Measurements from ENCODE around the gene SH3RF3.
A peak's percentile ranks its signal among the peaks of the same experiment; 100 is the strongest.
"Not testable (repeated sequence)": the region's sequence is repeated elsewhere in the genome, so short reads cannot be mapped to it uniquely, and the experiment has no call there.

Gene SH3RF3

GRCh38 chr2:109220860-109221259 is 91.9 kb downstream of the SH3RF3 start:
- DNase-seq = no peak

DNA sequence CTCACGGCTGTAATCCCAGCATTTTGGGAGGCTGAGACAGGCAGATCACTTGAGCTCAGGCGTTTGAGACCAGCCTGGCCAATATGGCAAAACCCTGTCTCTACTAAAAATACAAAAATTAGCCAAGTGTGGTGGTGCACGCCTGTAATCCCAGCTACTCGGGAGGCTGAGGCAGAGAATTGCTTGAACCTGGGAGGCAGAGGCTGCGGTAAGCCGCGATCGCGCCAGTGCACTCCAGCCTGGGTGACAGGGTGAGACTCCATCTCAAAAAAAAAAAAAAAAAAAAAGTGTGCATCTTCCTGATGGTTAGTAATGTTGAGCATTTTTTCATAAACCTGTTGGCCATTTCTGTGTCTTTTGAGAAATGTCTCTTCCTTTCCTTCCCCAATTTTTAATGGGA is 92.3 kb downstream of the SH3RF3 start:
- not testable (repeated sequence) for DNase-seq

- no peak for DNase-seq
These were observed 93.4 kb downstream of the SH3RF3 start for GRCh38 chr2:109222422-109222821.

DNA sequence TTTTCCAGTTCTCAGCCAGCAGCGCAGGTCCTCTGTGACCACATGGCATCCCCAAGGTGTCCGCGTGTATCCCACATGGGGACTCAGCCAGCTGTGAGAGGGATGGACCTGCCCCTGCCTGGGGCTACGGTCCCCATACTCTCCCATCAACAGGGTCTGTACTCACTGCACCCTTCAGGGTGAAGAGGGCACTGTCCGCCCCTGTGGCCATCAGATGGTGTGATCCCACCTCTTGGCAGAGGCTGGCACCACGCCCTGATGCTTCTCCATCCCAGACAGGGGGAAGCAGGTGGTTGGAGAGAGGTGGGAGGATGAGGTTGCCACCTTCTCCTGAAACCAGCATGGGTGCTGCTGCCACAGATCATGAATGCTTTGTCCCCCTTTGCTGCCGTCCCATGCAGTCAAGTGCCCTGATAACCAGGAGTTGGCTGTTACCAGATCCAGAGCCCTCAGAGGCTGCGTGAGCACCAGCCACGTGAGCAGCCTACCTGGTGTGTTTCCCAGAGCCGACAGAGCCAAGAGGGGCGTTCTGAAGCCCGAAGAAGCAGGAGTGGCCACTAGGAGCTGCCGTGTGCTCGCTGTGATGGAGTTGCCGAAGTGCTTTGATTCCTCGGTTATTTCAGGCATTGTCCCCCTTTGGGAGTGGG is 93.9 kb downstream of the SH3RF3 start:
- DNase-seq = peak; percentile 40

- no peak for DNase-seq
These were observed 94.5 kb downstream of the SH3RF3 start for GRCh38 chr2:109223490-109223889.

DNA sequence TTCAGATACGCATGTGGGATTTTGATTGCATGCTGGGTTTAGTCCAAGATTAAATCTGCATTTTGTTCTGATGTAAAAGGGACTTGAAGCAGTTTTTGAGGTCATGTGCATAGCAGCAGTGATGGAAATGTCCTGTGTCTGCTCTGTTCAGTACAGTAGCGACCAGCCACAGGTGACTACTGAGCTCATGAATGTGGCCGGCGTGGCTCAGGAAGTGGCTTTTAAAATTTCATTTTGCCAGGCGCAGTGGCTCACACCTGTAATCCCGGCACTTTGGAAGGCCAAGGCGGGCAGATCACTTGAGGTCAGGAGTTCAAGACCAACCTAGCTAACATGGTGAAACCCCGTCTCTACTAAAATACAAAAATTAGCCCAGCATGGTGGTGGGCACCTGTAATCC is 95.3 kb downstream of the SH3RF3 start:
- DNase-seq = not testable (repeated sequence)

DNA sequence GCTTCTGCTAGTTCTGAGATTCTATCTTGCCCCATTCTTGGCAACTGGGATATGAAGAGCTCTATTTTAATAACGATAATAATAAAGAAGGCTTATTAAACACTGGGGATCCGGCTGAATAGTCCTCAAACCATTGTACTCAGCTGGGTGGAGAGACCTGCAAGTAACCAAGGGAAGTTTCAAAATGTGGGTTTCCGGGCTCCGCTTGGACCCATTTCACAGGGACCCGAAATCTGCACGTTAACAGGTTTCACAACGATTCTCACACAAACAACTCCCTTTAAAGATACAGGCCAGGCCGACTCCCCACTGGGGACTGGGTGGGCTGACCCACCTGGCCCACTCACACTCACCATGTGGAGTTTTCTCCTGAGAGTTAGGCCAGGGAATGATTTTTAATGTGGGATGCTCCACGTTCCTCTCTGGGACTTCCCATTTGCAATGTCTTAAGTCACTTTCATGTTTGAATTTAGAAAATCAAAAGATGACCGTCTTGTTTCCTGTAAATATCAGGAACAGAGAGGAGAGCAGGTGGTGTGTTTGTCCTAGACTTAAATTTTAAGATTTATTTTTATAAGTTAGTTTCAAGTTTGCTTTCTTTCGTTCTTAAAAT is 96.3 kb downstream of the SH3RF3 start:
- no peak for DNase-seq

GRCh38 chr2:109226128-109226527 is 97.1 kb downstream of the SH3RF3 start:
- DNase-seq = no peak

GRCh38 chr2:109226622-109227021 is 97.6 kb downstream of the SH3RF3 start:
- no peak for DNase-seq

DNA sequence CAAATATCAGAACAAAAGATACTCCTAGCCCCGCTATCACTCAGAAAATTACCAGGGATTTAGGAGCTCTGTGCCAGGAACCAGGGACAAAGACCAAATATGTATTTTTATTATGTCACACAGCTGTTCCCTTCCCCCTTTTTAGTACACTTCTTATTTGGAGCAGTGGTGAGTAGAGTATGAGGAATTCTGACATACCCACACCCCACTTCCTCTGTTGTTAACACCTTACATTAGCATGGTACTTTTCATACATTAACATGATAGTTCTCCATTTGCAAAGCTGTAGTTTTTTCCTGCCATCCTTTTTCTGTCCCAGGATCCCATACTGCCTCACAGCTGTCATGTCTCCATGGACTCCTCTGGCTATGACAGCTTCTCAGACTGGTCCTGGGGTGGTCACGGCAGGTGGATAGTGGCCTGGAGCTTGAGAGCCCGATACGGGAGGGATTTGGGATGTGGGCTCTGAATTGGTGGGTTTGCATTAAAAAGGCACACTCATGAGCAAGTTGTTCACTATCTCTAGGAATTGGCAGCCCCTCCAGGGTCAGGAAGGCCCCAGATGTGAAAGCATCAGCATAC is 100.2 kb downstream of the SH3RF3 start:
- DNase-seq = no peak

- DNase-seq = no peak
These were observed 102.0 kb downstream of the SH3RF3 start for GRCh38 chr2:109230941-109231420.

- no peak for DNase-seq
These were observed 102.4 kb downstream of the SH3RF3 start for GRCh38 chr2:109231428-109231827.

GRCh38 chr2:109231996-109232705 is 103.1 kb downstream of the SH3RF3 start:
- DNase-seq = no peak

DNA sequence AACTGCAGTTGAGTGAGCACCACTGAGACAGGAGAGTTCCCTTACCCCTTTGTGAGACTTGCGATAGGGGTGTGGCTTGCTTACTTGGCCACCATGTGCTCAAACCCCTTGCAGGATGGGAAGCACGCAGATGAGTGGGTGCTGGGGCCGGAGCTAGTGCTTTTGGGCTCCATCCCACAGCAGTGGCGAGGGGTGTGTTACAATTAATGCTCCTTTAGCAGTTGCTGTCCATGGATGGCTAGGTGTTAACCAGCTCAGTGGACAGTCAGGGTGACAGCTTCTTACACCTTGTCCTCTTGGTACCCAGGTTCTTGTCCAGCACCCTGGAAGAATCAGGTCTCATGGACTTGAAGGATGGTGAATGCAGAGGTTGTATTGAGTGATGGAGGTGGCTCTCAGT is 103.9 kb downstream of the SH3RF3 start:
- DNase-seq = no peak

GRCh38 chr2:109233643-109234042 is 104.6 kb downstream of the SH3RF3 start:
- DNase-seq = no peak

DNA sequence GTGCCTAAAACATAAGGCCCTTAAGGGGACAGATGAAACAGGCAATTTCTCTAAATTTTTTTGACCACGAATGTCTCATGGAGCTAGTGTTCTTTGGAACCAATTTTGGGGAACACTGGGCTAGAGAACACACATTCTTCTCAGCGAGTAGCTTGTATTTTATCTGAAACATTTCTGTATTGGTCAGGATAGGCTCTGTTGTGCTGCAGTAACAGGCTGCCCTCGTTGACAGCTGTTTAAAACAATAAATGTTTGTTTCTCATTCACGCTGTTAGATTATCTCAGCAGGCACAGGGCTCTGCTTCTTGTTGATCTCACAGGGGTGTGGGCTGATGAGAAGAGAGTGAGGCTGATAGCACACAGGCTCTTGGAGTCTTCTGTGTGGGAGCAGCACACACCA is 105.3 kb downstream of the SH3RF3 start:
- DNase-seq = no peak

DNA sequence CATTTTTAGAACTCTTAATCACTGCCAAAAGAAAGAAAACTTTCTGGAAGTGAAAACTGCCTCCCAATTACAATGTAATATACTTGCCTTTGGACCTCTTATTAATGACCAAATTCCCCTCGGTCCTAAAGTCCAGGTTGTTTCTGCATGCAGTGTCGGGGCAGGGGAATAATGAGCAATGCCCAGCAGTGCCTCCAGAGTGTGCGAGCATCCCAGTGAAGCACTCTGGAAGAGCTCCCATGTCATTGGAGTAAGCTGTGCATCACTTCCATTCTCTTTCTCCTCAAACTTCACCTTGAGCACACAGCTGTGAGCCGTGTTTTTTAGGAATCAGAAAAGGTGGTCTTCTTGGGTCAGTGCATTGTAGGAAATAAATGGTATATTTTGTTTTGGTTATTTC is 107.1 kb downstream of the SH3RF3 start:
- DNase-seq = no peak

- no peak for DNase-seq
These were observed 108.8 kb downstream of the SH3RF3 start for GRCh38 chr2:109237792-109238191.

GRCh38 chr2:109238580-109238979 is 109.6 kb downstream of the SH3RF3 start:
- DNase-seq = no peak

DNA sequence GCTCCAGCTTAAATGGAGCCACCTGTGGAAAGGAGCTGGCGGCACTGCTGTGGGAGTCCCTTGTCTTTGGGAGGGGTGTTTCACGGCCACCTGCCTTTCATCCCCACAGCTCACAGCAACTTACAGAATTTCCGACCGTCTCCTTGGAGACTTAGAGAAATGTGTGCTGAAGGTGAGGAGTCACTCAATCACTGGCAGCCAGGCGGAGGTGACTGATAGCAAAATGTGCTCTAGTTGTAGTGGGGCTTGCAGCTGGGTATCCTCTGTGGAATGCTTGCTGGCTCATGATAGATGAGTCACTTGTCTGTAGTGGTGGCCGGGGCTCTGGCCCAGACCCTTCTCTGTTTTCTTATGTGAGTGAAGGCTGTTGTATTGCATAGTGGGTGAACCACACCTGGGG is 110.7 kb downstream of the SH3RF3 start:
- no peak for DNase-seq

GRCh38 chr2:109242210-109242653 is 113.2 kb downstream of the SH3RF3 start:
- peak; percentile 37 for DNase-seq

DNA sequence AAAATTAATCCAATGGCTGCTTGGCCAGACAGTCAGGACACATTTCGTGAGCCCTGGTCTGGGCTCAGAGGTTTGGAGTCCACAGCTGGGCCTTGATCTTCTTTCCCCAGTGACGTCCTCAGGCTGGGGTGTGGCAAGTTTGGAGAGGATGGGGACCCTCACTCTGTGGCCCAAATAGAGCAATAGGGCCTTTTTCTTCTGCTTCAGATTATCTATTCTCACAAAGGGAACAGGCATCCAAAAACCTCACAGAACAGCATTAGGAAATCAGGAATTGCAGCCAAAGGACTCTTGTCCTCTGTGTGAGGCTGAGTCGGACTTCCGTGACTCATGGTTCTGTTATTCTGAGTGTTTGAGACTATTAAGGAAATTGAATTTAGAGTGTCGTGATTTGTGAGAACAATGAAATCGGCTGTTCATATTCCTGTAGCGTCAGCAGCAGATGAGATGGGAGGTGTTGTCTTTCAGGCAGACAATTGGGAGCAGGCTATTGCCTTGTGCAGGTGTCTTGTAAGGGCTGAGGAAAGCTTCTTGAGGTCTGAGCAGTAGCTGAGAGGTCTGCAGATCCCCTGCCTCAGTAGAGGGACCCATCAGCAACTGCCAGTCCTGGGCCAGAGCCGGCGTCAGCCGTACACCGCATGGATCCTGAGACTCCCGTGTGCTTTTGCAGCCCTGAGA is 113.8 kb downstream of the SH3RF3 start:
- DNase-seq = peak; percentile 30

Data from activated CD8-positive, alpha-beta memory T cell treated with anti-CD3 and anti-CD28 coated beads for 24 hours (primary cell).